Activated naive CD8-positive, alpha-beta T cell (primary cell): ENCODE data around the gene WEE2.

Experiments
- H3K27ac Mint-ChIP-seq: one replicate; pipeline ENCODE4 v1.8.0; 2021; ENCODE audit warnings: mixed read lengths
- H3K27me3 Mint-ChIP-seq: one replicate; pipeline ENCODE4 v1.8.0; 2021; ENCODE audit warnings: mixed read lengths
- H3K36me3 Mint-ChIP-seq: one replicate; pipeline ENCODE4 v1.8.0; 2021; ENCODE audit warnings: mixed read lengths
- H3K4me1 Mint-ChIP-seq: one replicate; pipeline ENCODE4 v1.8.0; 2021; ENCODE audit warnings: low read depth, mixed read lengths
- H3K4me3 Mint-ChIP-seq: one replicate; pipeline ENCODE4 v1.8.0; 2021; ENCODE audit warnings: mild to moderate bottlenecking, mixed read lengths
- H3K9me3 Mint-ChIP-seq: one replicate; pipeline ENCODE4 v1.8.0; 2021; ENCODE audit warnings: low read depth, mixed read lengths

Gene WEE2

GRCh38 chr7:141700296-141700847 lies 7.8 kb upstream of the WEE2 start:
- Mint-ChIP-seq H3K36me3 (peaks cover 3% of the 10 kb centered on the region), H3K4me3 (peak overlapping the region; percentile 92), H3K27ac (peak overlapping the region; percentile 84), H3K4me1 (peaks cover 60% of the 10 kb centered on the region), H3K9me3 (no peaks in the 10 kb centered on the region), H3K27me3 (no peaks in the 10 kb centered on the region)

- no peaks in the 10 kb centered on the region for H3K9me3 Mint-ChIP-seq
- H3K4me1 Mint-ChIP-seq: peaks cover 54% of the 10 kb centered on the region
- H3K4me3 Mint-ChIP-seq: peak overlapping the region; percentile 92
Measured at GRCh38 chr7:141700848-141701371, 7.2 kb upstream of the WEE2 start.

GRCh38 chr7:141701489-141702046 lies 6.6 kb upstream of the WEE2 start:
- Mint-ChIP-seq H3K36me3 (peaks cover 3% of the 10 kb centered on the region), H3K4me1 (peaks cover 48% of the 10 kb centered on the region), H3K27ac (peak overlapping the region; percentile 51), H3K9me3 (no peaks in the 10 kb centered on the region), H3K27me3 (no peaks in the 10 kb centered on the region), H3K4me3 (peak overlapping the region; percentile 92)

More at GRCh38 chr7:141700848-141701371, 7.2 kb upstream of the WEE2 start:
- Mint-ChIP-seq H3K27me3 (no peaks in the 10 kb centered on the region), H3K27ac (peak overlapping the region; percentile 84), H3K36me3 (peaks cover 3% of the 10 kb centered on the region)

GRCh38 chr7:141702047-141702567 lies 6.0 kb upstream of the WEE2 start, which contains the start of gene DENND11:
TSS of gene DENND11 (minus strand) at chr7:141702166. CDS start at chr7:141702153, 13 bp downstream.
- no peaks in the 10 kb centered on the region for H3K27me3 Mint-ChIP-seq
- H3K4me3 Mint-ChIP-seq: peak within 1 kb of the TSS; percentile 92
- H3K36me3 Mint-ChIP-seq: peaks cover 3% of the 10 kb centered on the region
- peak within 1 kb of the TSS; percentile 84 for H3K27ac Mint-ChIP-seq
- H3K4me1 Mint-ChIP-seq: peaks cover 42% of the 10 kb centered on the region
- H3K9me3 Mint-ChIP-seq: no peaks in the 10 kb centered on the region

- Mint-ChIP-seq H3K27me3 (no peaks in the 10 kb centered on the region), H3K4me1 (peaks cover 34% of the 10 kb centered on the region), H3K9me3 (no peaks in the 10 kb centered on the region), H3K4me3 (peak overlapping the region; percentile 85), H3K36me3 (no peaks in the 10 kb centered on the region), H3K27ac (no peak overlapping the region)
Measured at GRCh38 chr7:141702892-141703291, 5.3 kb upstream of the WEE2 start.

GRCh38 chr7:141704112-141704511 lies 4.0 kb upstream of the WEE2 start:
- no peaks in the 10 kb centered on the region for H3K27me3 Mint-ChIP-seq
- no peak overlapping the region for H3K4me3 Mint-ChIP-seq
- H3K9me3 Mint-ChIP-seq: no peaks in the 10 kb centered on the region
- H3K27ac Mint-ChIP-seq: no peak overlapping the region
- no peaks in the 10 kb centered on the region for H3K36me3 Mint-ChIP-seq
- H3K4me1 Mint-ChIP-seq: peaks cover 22% of the 10 kb centered on the region

- no peak overlapping the region for H3K27ac Mint-ChIP-seq
- H3K4me1 Mint-ChIP-seq: peaks cover 18% of the 10 kb centered on the region
- H3K4me3 Mint-ChIP-seq: no peak overlapping the region
- no peaks in the 10 kb centered on the region for H3K36me3 Mint-ChIP-seq
- H3K9me3 Mint-ChIP-seq: no peaks in the 10 kb centered on the region
- no peaks in the 10 kb centered on the region for H3K27me3 Mint-ChIP-seq
Measured at GRCh38 chr7:141704741-141705140, 3.4 kb upstream of the WEE2 start.

GRCh38 chr7:141706239-141707064 lies 1.7 kb upstream of the WEE2 start:
- Mint-ChIP-seq H3K4me1 (peaks cover 4% of the 10 kb centered on the region), H3K36me3 (peaks cover 3% of the 10 kb centered on the region), H3K9me3 (no peaks in the 10 kb centered on the region), H3K4me3 (no peak overlapping the region), H3K27me3 (no peaks in the 10 kb centered on the region), H3K27ac (no peak overlapping the region)

GRCh38 chr7:141709318-141709717 lies 1.2 kb downstream of the WEE2 start:
- H3K9me3 Mint-ChIP-seq: no peaks in the 10 kb centered on the region
- H3K27me3 Mint-ChIP-seq: no peaks in the 10 kb centered on the region
- H3K27ac Mint-ChIP-seq: no peak overlapping the region
- peaks cover 3% of the 10 kb centered on the region for H3K36me3 Mint-ChIP-seq
- H3K4me3 Mint-ChIP-seq: no peak overlapping the region
- no peaks in the 10 kb centered on the region for H3K4me1 Mint-ChIP-seq

- H3K27ac Mint-ChIP-seq: no peak overlapping the region
- no peaks in the 10 kb centered on the region for H3K9me3 Mint-ChIP-seq
- H3K4me1 Mint-ChIP-seq: no peaks in the 10 kb centered on the region
- H3K4me3 Mint-ChIP-seq: no peak overlapping the region
- no peaks in the 10 kb centered on the region for H3K27me3 Mint-ChIP-seq
- peaks cover 3% of the 10 kb centered on the region for H3K36me3 Mint-ChIP-seq
Measured at GRCh38 chr7:141709749-141710148, 1.6 kb downstream of the WEE2 start.

GRCh38 chr7:141710301-141710700 lies 2.1 kb downstream of the WEE2 start:
- no peaks in the 10 kb centered on the region for H3K27me3 Mint-ChIP-seq
- peaks cover 3% of the 10 kb centered on the region for H3K36me3 Mint-ChIP-seq
- H3K4me1 Mint-ChIP-seq: no peaks in the 10 kb centered on the region
- H3K27ac Mint-ChIP-seq: no peak overlapping the region
- H3K9me3 Mint-ChIP-seq: no peaks in the 10 kb centered on the region
- H3K4me3 Mint-ChIP-seq: no peak overlapping the region

- Mint-ChIP-seq H3K4me1 (no peaks in the 10 kb centered on the region), H3K4me3 (no peak overlapping the region), H3K36me3 (peaks cover 4% of the 10 kb centered on the region), H3K9me3 (no peaks in the 10 kb centered on the region), H3K27ac (no peak overlapping the region), H3K27me3 (no peaks in the 10 kb centered on the region)
Measured at GRCh38 chr7:141712603-141713255, 4.6 kb downstream of the WEE2 start.

GRCh38 chr7:141713890-141714289 lies 5.7 kb downstream of the WEE2 start:
- H3K9me3 Mint-ChIP-seq: no peaks in the 10 kb centered on the region
- H3K4me1 Mint-ChIP-seq: no peaks in the 10 kb centered on the region
- H3K4me3 Mint-ChIP-seq: no peak overlapping the region
- H3K36me3 Mint-ChIP-seq: peaks cover 7% of the 10 kb centered on the region
- no peak overlapping the region for H3K27ac Mint-ChIP-seq
- H3K27me3 Mint-ChIP-seq: no peaks in the 10 kb centered on the region

GRCh38 chr7:141714571-141714970 lies 6.4 kb downstream of the WEE2 start:
- Mint-ChIP-seq H3K27ac (no peak overlapping the region), H3K36me3 (peaks cover 7% of the 10 kb centered on the region), H3K27me3 (no peaks in the 10 kb centered on the region), H3K9me3 (no peaks in the 10 kb centered on the region), H3K4me1 (no peaks in the 10 kb centered on the region), H3K4me3 (no peak overlapping the region)
